HG02571 (cell line): ENCODE measurements around the gene TGFBR2.
"Not testable (repeated sequence)": the region's sequence is repeated elsewhere in the genome, so short reads cannot be mapped to it uniquely, and the experiment has no call there.

Experiments
- ATAC-seq: cut with Tn5 transposase; IDR thresholded peaks from one replicate; pipeline ENCODE4 v1.9.1; 2021; ENCODE audit warnings: mild to moderate bottlenecking, moderate library complexity; ENCODE audit not compliant: unreplicated experiment

Gene TGFBR2

GRCh38 chr3:30617653-30618052, 11.3 kb downstream of the TGFBR2 start:
- no peak for ATAC-seq

DNA sequence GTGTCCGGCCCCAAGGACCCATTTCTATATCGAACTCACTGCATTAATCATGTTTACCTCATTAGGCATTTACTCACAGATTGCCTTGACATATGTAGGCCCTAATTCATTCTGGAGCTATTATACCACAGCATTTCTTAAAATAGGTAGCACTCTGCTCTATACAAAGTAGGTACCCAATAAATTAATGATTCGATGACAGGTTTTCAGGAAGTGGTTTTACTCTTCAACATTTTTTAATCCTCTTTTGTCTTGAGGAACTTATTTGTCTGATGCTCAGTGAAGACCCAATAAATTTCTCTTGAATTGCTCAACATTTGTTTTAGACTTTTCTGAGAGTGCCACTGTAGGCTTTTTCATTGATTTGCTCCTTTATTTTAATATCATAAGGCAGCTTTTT, 12.1 kb downstream of the TGFBR2 start:
- no peak for ATAC-seq

DNA sequence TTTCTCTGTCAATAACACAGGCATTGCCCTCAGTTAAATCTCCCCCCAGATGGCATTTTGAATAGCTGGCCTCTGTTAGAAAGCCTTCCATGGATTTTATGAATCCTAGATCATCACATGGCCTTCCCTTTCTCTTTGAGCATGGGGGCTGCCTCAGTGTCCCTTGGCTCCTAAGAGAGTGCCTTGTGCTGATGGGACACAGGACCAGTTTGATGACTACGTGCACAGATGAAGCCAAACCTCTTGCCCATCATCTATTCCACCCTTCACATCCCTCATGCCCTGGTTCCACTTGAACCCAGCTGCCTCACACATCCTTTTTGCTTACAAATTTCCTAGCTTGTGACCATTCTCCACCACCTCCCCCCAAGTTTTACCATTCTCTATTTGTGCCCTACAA, 12.9 kb downstream of the TGFBR2 start:
- no peak for ATAC-seq

DNA sequence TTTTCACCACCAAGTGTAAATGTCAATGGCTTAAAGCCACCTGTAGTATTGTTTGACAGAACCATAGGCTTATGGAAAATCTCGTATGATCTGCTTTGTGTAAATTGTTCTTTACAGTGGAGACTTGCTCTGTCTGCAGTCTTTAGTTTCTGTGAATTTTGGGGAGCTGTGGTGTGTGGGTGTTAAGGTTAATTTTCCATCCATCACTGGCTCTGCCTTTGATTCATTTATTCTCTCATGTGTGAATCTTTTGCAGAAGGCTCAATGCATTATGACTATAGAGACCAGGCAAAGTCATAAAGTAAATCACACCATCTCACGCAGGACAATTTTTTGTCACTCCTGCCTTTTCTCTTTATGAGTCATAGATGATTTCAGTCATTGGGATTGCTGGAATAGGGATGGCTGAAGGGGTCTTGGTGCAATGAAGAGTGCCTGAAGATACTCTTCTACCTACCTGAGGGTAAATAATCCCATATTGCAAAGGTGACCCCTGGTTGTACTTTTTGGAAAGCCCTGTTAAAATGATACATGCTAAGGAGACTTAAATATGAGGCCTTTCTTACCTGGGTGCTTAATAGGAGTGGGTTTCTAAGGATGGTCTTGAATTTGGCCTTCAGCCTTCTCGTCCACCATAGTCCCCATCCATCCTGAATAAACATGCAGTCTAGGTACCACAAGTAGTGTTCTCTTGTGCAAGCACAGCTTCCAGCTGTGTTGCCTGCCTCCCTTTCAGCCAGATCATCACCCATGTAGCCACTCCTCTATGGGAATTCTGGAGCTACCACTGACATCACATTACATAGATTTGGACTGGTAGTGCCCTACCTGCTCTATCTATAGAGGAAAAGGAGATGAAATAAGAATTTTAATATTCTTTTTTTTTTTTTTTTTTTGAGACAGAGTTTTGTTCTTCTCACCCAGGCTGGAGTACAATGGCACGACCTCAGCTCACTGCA, 14.3 kb downstream of the TGFBR2 start:
- no peak for ATAC-seq

DNA sequence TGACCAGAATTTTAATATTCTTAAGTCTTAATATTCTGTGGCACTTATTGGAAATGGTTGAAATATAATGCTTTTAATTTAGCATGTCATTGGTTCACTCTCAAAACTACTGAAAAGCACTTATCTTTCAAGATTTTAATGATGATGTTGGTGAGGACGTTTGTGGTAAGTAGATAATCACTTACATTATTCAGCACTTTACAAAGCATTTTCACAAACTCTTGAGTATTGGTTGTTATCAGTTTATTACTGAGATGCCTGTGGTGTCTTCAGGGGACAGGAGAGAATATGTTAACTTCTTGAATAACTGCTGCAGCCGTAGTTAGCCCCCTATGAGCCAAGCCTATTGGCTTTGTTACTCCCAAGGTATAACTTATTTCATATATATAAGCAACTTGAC, 15.2 kb downstream of the TGFBR2 start:
- no peak for ATAC-seq

DNA sequence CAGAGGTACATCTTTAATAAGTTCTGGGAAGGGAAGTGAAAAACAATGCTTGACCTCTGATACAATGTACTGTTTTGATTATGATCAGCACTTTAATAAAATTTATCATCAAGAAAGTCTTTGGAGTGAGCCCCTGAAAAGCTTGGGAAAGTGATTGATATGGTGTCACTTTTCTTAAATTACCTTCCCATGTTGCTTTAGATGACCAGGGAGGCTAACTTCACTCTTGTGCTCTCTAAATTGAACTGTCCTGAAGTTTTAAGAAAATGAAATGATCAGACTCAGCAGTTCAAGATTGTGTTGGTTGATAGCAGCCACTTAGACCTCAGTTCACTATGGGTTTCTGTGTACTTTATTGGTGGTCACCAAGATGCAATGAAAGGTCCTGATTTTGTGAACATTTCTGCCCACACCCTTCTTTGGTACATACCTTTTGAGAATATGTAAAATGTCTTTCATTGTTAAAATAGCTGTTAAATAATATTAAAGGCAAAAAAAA, 15.7 kb downstream of the TGFBR2 start:
- no peak for ATAC-seq

GRCh38 chr3:30622790-30623189, 16.4 kb downstream of the TGFBR2 start:
- ATAC-seq = no peak

DNA sequence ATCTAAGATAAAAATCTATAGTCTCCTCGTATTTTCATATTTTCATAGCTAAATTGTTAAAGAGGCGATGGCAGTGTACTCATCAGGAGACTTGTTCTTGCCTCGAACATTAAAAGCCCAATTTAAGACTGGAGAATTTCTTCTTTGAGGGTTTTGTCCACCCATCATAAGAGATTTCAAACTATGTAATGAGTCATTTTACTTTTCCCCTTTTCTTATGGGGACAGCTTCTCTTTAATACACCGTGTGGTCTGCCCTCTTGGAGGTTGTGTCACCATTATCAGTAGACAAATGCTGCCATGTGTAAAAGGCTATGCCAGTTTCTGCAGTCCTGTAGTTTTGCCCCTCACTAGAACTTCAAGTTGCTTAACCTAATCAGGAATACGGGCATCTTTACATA, 16.9 kb downstream of the TGFBR2 start:
- ATAC-seq = no peak

GRCh38 chr3:30624480-30624879, 18.1 kb downstream of the TGFBR2 start:
- ATAC-seq = not testable (repeated sequence)

GRCh38 chr3:30625541-30626438, 19.4 kb downstream of the TGFBR2 start:
- no peak for ATAC-seq

DNA sequence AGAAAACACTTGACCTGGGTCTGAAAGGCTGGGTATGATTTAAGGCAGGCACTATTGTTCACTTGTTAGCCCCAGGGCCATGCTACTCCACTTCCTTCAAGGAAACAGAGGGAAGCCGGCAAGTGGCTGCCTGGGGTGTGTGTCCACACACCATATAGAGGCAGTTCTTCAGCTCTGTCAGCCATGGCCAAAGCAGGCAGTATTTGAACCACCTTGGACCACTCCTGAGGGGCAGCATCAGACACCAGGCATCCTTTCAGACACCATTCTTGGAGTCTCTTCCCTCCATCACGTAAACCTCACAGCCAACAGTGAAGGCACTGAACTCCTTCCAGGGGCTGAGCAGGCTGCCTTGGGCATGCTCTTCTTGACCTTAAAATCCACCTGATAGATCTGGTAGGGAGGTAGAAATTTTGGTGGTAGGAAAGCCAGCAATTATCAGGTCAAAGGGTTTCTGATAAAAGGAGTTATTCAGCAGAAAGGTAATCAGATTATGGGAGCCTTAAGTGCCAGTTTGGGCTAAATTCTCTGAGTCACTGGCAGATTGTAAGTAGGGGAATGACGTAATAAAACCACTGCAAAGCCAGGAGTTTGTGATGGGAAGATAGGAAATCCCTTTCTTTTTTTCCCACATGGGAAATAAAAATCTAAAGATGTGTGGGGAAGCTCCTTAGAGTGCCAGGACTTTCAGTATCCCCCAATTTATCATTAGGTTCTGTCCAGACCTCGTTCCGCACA, 20.2 kb downstream of the TGFBR2 start:
- ATAC-seq = no peak

DNA sequence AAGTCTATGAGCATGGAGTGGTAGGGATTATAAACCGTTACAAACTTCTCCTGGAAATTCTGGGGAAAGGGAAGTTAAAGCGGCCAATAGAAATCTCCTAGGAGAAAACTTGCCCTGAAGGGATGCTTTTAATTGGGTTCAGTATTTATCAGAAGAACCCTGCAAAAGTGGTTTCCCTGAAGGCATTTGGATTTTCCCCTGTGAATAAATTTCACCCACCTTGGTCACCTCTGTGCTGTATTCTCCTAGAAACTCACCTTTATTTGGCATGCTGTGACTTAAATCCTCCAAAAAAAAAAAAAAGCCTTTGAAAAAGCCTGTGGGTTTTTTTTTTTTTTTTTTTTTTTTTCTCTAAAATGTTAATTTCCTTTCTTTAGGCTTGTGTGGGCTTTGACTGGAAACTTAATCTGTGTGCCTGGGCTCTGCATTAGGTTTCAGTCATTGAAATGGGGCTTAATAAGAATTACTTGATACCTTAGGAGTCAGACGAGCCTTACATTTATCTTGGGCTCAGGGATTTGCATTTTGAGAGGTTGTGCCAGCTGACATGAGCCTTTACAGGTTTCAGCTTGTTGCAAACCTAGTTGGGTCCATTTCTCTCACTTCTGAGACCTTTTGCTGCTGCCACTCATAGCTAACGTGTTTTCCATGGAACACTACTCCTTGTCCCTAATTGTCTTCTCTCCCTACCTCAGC, 22.0 kb downstream of the TGFBR2 start:
- no peak for ATAC-seq

DNA sequence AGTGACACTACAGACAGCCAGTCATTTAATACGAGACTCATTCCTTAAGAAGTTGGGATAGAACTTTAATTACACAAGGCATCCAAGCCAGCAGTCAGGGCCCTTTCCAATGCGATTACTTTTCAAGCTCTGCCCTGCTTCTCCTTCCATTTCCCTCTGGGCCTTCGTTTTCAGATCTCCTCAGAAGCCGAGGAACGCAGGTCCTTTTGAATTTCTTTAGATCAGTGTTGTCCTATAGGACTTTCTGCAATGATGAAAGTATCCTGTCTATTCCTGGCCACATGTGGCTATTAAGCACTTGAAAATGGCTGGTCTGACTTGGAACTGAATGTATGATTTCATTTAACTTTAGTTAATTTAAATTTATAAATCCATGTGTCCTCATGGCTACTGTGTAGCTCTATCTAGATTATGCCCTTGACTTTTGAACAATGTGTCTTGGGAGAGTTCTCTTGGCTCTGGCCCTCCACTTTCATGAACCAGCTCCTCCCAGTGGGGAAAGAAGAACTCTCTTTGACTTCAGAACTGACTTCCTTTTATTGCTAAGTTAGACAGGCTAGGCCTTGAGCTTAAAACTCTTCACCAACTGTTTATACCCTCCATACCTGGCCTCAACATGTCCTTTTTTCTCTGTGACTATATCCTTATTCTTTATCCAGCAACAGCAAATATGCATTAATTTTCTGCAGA, 22.6 kb downstream of the TGFBR2 start:
- ATAC-seq = no peak

DNA sequence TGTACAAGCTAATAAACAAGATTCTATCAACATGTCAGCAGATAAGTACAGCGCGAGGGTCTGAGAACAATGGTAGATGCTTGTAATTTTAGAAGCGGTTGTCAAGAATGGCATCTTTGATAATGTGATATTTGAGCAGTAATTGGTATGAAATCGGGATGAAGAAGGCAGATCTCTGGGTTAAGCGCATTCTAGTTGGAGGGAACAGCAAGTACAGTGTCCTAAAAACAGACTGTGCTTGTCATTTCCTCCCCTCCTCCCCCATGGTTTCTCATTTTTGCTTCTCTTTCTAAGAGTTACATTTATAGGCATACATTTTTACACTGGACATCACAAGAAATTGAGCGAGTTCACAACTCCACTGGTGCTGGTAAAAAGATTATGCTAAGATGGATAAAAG, 23.3 kb downstream of the TGFBR2 start:
- ATAC-seq = no peak

GRCh38 chr3:30630238-30631030, 24.0 kb downstream of the TGFBR2 start:
- no peak for ATAC-seq

- ATAC-seq = no peak
Measured at GRCh38 chr3:30631243-30631904, 25.0 kb downstream of the TGFBR2 start.

DNA sequence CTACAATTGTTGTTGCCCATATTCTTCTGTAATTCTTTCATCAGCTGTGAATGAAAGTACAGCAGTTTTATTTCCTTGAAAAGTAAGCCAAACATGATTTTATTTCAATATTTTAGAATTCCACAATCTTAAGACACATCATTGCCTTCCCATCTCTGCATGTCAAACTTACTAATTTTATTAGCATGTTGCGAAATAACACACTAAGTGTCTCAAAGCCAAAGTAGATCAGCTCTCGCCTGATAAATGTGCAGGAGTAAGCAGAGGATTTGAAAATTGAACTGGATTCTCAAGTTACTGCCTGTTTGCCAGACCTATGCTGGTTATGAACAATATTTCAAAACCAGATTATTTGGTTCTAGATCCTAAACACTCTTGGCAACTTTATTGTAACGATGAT, 25.7 kb downstream of the TGFBR2 start:
- no peak for ATAC-seq

DNA sequence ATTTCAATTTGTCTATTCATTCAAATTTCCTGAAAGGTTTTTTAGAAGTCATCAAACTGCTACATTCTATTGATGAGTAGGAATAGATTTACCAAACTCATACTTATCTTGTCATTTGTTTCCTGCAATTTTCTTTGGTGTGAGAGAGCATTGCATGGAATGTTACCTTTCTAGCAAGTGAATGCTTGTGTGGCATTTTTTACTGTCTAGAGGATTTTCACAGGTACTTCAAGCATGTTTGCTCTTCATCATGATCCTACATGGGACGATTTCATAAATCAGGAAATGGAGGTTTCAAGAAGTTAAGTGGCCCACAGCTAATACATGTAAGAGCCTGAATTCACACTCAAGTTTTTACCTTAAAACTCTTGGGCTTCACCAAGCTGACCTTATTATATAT, 26.1 kb downstream of the TGFBR2 start:
- no peak for ATAC-seq
